NK-92 treated with Interleukin-12 subunit alpha and Interleukin-12 subunit beta, amount 100 ng/mL, for 24 hours (cell line): ENCODE measurements around the gene PFKP.

Experiments used
- DNase-seq: peaks from one replicate; lab custom pipeline; 2025; lab: John Stamatoyannopoulos, UW

Gene PFKP

GRCh38 chr10:3136336-3136735, 69.0 kb downstream of the PFKP start:
- DNase-seq = no peak

GRCh38 chr10:3136763-3137611, 69.6 kb downstream of the PFKP start:
- DNase-seq = no peak

- DNase-seq = no peak
Measured at GRCh38 chr10:3137958-3138726, 70.8 kb downstream of the PFKP start.

- no peak for DNase-seq
Measured at GRCh38 chr10:3139216-3139910, 72.0 kb downstream of the PFKP start.

- DNase-seq = no peak
Measured at GRCh38 chr10:3140280-3140679, 72.9 kb downstream of the PFKP start.

GRCh38 chr10:3141351-3142005, 74.1 kb downstream of the PFKP start:
- DNase-seq = no peak

- no peak for DNase-seq
Measured at GRCh38 chr10:3142146-3142875, 75.0 kb downstream of the PFKP start.

- DNase-seq = no peak
Measured at GRCh38 chr10:3143366-3143765, 76.0 kb downstream of the PFKP start.

- DNase-seq = no peak
Measured at GRCh38 chr10:3143791-3144434, 76.6 kb downstream of the PFKP start.

GRCh38 chr10:3145366-3145765, 78.0 kb downstream of the PFKP start:
- DNase-seq = no peak

GRCh38 chr10:3146289-3146688, 78.9 kb downstream of the PFKP start:
- DNase-seq = no peak

- DNase-seq = no peak
Measured at GRCh38 chr10:3147117-3147820, 79.9 kb downstream of the PFKP start.

GRCh38 chr10:3148041-3148440, 80.7 kb downstream of the PFKP start:
- DNase-seq = no peak

- no peak for DNase-seq
Measured at GRCh38 chr10:3148994-3149393, 81.6 kb downstream of the PFKP start.

- no peak for DNase-seq
Measured at GRCh38 chr10:3149918-3150317, 82.6 kb downstream of the PFKP start.

GRCh38 chr10:3150366-3150765, 83.0 kb downstream of the PFKP start:
- DNase-seq = no peak

GRCh38 chr10:3150961-3151360, 83.6 kb downstream of the PFKP start:
- no peak for DNase-seq

- DNase-seq = no peak
Measured at GRCh38 chr10:3151889-3152565, 84.7 kb downstream of the PFKP start.

- DNase-seq = no peak
Measured at GRCh38 chr10:3152566-3152935, 85.2 kb downstream of the PFKP start.

GRCh38 chr10:3154666-3155065, 87.3 kb downstream of the PFKP start:
- no peak for DNase-seq
